GM12878 (cell line): ENCODE data around the gene MTAP. TPM values are rescaled to one million over a fixed set of nuclear protein-coding genes. Genes with fewer than 3 reads are reported as not detected.

Experiments
- ATAC-seq: fragments of 200-7000 bp; cut with Tn5 transposase; 3 replicates; pipeline ENCODE4 v1.9.1; 2020; ENCODE audit warnings: mild to moderate bottlenecking, moderate library complexity
- BruUV-seq: library from RNA; stranded (reverse); fragments of 400-500 nt; replicated peaks from 2 replicates; lab custom pipeline; 2021; lab: Mats Ljungman, UMichigan
- CTCF ChIA-PET: fragments of 300-600 bp; sonication (Branson Sonifier 250); formaldehyde crosslinking; extraction: SDS; loops from one replicate; lab custom pipeline; 2021; ENCODE audit warnings: inconsistent platforms; lab: Yijun Ruan, JAX
- POLR2A ChIA-PET: fragments of 350-600 bp; formaldehyde crosslinking; extraction: SDS; loops from one replicate; lab custom pipeline; 2021; ENCODE audit warnings: inconsistent platforms; lab: Charles Lee
- RAD21 ChIA-PET: fragments of 300-600 bp; sonication (Branson Sonifier 250); formaldehyde crosslinking; loops from one replicate; lab custom pipeline; 2023; ENCODE audit warnings: antibody characterized with exemption; ENCODE audit not compliant: unreplicated experiment; lab: Charles Lee
- SMC1A ChIA-PET: fragments of 300-600 bp; sonication (Branson Sonifier 250); formaldehyde crosslinking; loops from one replicate; lab custom pipeline; 2023; ENCODE audit not compliant: unreplicated experiment, uncharacterized antibody; lab: Charles Lee
- DNase-seq: peaks from one replicate; pipeline ENCODE4 v3.0.0-alpha.2; 2011; ENCODE audit warnings: low read depth, low spot score
- FAIRE-seq: peaks from 3 replicates; lab custom pipeline; 2011; peaks lifted over from hg19 to GRCh38; lab: Jason Lieb, UNC
- H2AFZ ChIP-seq: 2 replicates; pipeline ENCODE4 v1.6.0; 2011; ENCODE audit warnings: low read depth, low read length, control low read depth; ENCODE audit not compliant: control insufficient read depth
- H3K27ac ChIP-seq: 2 replicates; pipeline ENCODE4 v1.5.1; 2011; ENCODE audit warnings: control low read depth; ENCODE audit not compliant: control insufficient read depth, insufficient read depth
- H3K27me3 ChIP-seq, 2 experiments: replicated peaks in 1 of 2; 2 replicates each; pipeline versions ENCODE4 v1.6.0 to v1.6.1; 2011; ENCODE audit warnings: low read length in 1 of 2; ENCODE audit not compliant: control insufficient read depth in 2 of 2, insufficient read depth in 2 of 2
- H3K36me3 ChIP-seq, 2 experiments: 2 replicates each; pipeline ENCODE4 v1.5.1; 2011; ENCODE audit warnings: low read length in 1 of 2; ENCODE audit not compliant: control insufficient read depth in 2 of 2, insufficient read depth in 2 of 2
- H3K4me1 ChIP-seq: 2 replicates; pipeline ENCODE4 v1.6.1; 2011; ENCODE audit warnings: mild to moderate bottlenecking, low read length, moderate library complexity, mixed read lengths; ENCODE audit not compliant: control insufficient read depth, insufficient read depth
- H3K4me2 ChIP-seq: 2 replicates; pipeline ENCODE4 v1.6.0; 2011; ENCODE audit warnings: control low read depth; ENCODE audit not compliant: control insufficient read depth, insufficient read depth
- H3K4me3 ChIP-seq: fragments of 200-600 bp; sonication (generic); 2 replicates; pipeline ENCODE4 v1.5.1; 2016
- H3K79me2 ChIP-seq: 2 replicates; pipeline ENCODE4 v1.6.0; 2011; ENCODE audit warnings: low read length; ENCODE audit not compliant: control insufficient read depth, insufficient read depth
- H3K9ac ChIP-seq: 2 replicates; pipeline ENCODE4 v1.8.0; 2011; ENCODE audit warnings: low read length, control low read depth, mixed read lengths; ENCODE audit not compliant: control insufficient read depth, insufficient read depth
- H3K9me3 ChIP-seq: replicated peaks from 3 replicates; pipeline ENCODE4 v1.5.1; 2011; ENCODE audit warnings: mild to moderate bottlenecking, low read length; ENCODE audit not compliant: control insufficient read depth, insufficient read depth
- H4K20me1 ChIP-seq: 2 replicates; pipeline ENCODE4 v1.6.0; 2011; ENCODE audit not compliant: control insufficient read depth, insufficient read depth
- ASH2L ChIP-seq: fragments of 300-600, 200-600 bp; sonication (generic); IDR thresholded peaks from 2 replicates; pipeline ENCODE4 v1.6.1; 2017; ENCODE audit warnings: low read depth, mild to moderate bottlenecking, borderline replicate concordance
- BACH1 ChIP-seq: fragments of 450-650 bp; IDR thresholded peaks from 2 replicates; pipeline ENCODE4 v1.6.1; 2017; ENCODE audit warnings: mild to moderate bottlenecking, borderline replicate concordance
- BMI1 ChIP-seq: fragments of 450-650 bp; IDR thresholded peaks from 2 replicates; pipeline ENCODE4 v1.6.1; 2016; ENCODE audit warnings: mild to moderate bottlenecking, moderate library complexity, borderline replicate concordance
- CREM ChIP-seq: IDR thresholded peaks from 2 replicates; pipeline ENCODE4 v1.6.1; 2014; ENCODE audit warnings: antibody characterized with exemption, low read depth
- CTCF ChIP-seq, 3 experiments: IDR thresholded peaks in 2 of 3; conservative IDR thresholded peaks in 1 of 3; 2 replicates each; pipeline ENCODE4 v1.5.1; 2011; ENCODE audit warnings: low read depth in 3 of 3, low read length in 3 of 3, mild to moderate bottlenecking in 3 of 3, control low read depth in 2 of 3, moderate library complexity in 2 of 3, inconsistent platforms in 1 of 3, mixed read lengths in 1 of 3; ENCODE audit not compliant: control insufficient read depth in 2 of 3, insufficient read depth in 1 of 3; ENCODE audit errors: extremely low read depth in 1 of 3
- HDAC6 ChIP-seq: fragments of 200-600 bp; sonication (generic); IDR thresholded peaks from one replicate; pipeline ENCODE4 v1.8.0; 2017; ENCODE audit warnings: antibody characterized with exemption; ENCODE audit not compliant: unreplicated experiment
- MYB ChIP-seq: fragments of 150-350 bp; IDR thresholded peaks from 2 replicates; pipeline ENCODE4 v1.6.1; 2014; ENCODE audit warnings: mild to moderate bottlenecking, low read depth, low read length, borderline replicate concordance
- NR2F1 ChIP-seq: fragments of 450-650 bp; conservative IDR thresholded peaks from 2 replicates; pipeline ENCODE4 v1.6.1; 2017; ENCODE audit warnings: mild to moderate bottlenecking
- POLR2AphosphoS5 ChIP-seq: IDR thresholded peaks from 2 replicates; pipeline ENCODE4 v1.6.1; 2011; ENCODE audit warnings: mild to moderate bottlenecking, low read length, inconsistent platforms
- RELB ChIP-seq: fragments of 450-650 bp; IDR thresholded peaks from 2 replicates; pipeline ENCODE4 v1.6.1; 2017; ENCODE audit warnings: low read depth, mild to moderate bottlenecking, moderate library complexity
- SIN3A ChIP-seq: IDR thresholded peaks from 2 replicates; pipeline ENCODE4 v1.6.1; 2012; ENCODE audit warnings: low read depth, low read length, improper control_type of control experiment
- SREBF2 ChIP-seq: IDR thresholded peaks from 2 replicates; pipeline ENCODE4 v1.6.1; 2012; ENCODE audit warnings: mild to moderate bottlenecking, low read length
- TCF3 ChIP-seq: IDR thresholded peaks from 2 replicates; pipeline ENCODE4 v1.6.1; 2012; ENCODE audit warnings: low read depth, mild to moderate bottlenecking, low read length, borderline replicate concordance; ENCODE audit not compliant: insufficient read depth
- WGBS: methylation state at CpG from one replicate; pipeline ENCODE4 v1.1.6; 2016; ENCODE audit warnings: low lambda C conversion rate; ENCODE audit not compliant: insufficient replicate concordance, insufficient coverage; ENCODE audit errors: missing lambda C conversion rate; 5-methylcytosine and 5-hydroxymethylcytosine counted together
- in situ Hi-C: fragments of 300-500 bp; cut with MboI; formaldehyde crosslinking; loops from 9 replicates; pipeline ENCODE4 v1.14.3; 2018; ENCODE audit warnings: mixed read lengths
- intact Hi-C: fragments of 100-400 bp; cut with micrococcal nuclease; formaldehyde crosslinking; loops from one replicate; pipeline ENCODE4 v1.14.2; 2022; ENCODE audit not compliant: unreplicated experiment
- polyA plus RNA-seq, 11 experiments: library from polyadenylated mRNA; depleted of rRNA in 4 of 11; unstranded in 6 of 11; stranded (reverse) in 5 of 11; fragments of >200 nt; fragmentation: Nextera tagmentation in 4 of 11; fragmentation: Illumina TruSeq in 1 of 11; extraction: Ambion mirVana in 4 of 11; extraction: Trizol in 1 of 11; gene quantifications; 1 replicate in 1 of 11; 2 replicates in 10 of 11; pipeline versions ENCODE4 v1.2.1 to v1.2.3, GENCODE V29; 2011 to 2016; ENCODE audit warnings: inconsistent platforms in 2 of 11, missing spikeins in 2 of 11, low read depth in 1 of 11
- total RNA-seq, 4 experiments: library from RNA; depleted of rRNA in 3 of 4; stranded (reverse); fragments of >200 nt in 3 of 4; fragmentation: Illumina TruSeq in 1 of 4; extraction: Trizol in 1 of 4; gene quantifications; 2 replicates each; pipeline versions ENCODE4 v1.2.1 to v1.2.3, GENCODE V29; 2013 to 2021

Gene MTAP
- total and polyA plus RNA-seq, 10 of the 15 experiments (the other 5 are each of a cell fraction or from before 2014, with no cell fraction given), result 16.4 to 29.9 (median 22.6) TPM

DNA sequence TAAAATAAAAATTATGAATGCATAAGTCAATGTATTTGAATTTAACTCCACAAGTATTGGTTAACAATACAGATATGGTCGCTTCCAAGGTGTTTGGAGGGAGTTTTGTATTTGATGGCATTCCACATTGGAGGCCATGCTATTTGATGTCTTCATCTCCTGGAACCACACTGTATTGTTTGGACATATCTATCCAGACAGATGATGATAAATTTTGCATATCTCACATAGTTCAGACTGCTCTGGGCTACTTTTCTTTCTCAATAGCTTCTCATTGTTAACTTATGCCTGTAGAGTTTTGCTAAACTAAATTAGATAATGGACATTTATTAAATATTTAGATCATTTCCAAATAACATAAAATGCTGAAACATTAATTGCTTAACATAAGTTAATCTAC is 133.7 kb downstream of the MTAP start:
- Histone ChIP-seq H3K9ac (no peak overlapping the region), H4K20me1 (no peaks in the 10 kb centered on the region), H3K27ac (no peak overlapping the region), H3K4me2 (no peak overlapping the region), H3K9me3 (no peaks in the 10 kb centered on the region), H3K27me3 (no peaks in the 10 kb centered on the region), H3K4me3 (no peak overlapping the region), H3K36me3 (no peaks in the 10 kb centered on the region), H2AFZ (no peak overlapping the region), H3K4me1 (no peaks in the 10 kb centered on the region), H3K79me2 (no peaks in the 10 kb centered on the region)
- SMC1A ChIA-PET, result no interaction called here
- intact Hi-C loops (no loop called here), in situ Hi-C loops (no loop called here)
- 80% methylated on average over 1 of the region's 1 CpG for WGBS
- RAD21 ChIA-PET, result no interaction called here
- POLR2A ChIA-PET, result no interaction called here
- BruUV-seq, result no TSS peak
- TF ChIP-seq TCF3 (no peak), HDAC6 (no peak), SIN3A (no peak), CTCF (IDR thresholded peaks at IDR 0.05 in 2 of 3, conservative IDR thresholded peaks at IDR 0.05 in 1 of 3; ENCODE audit: control insufficient read depth in 2 of 3, extremely low read depth in 1 of 3, insufficient read depth in 1 of 3, low read depth in 3 of 3, low read length in 3 of 3) (no peak), SREBF2 (no peak), BACH1 (no peak), POLR2AphosphoS5 (no peak), MYB (no peak), CREM (no peak), ASH2L (no peak), BMI1 (no peak), NR2F1 (no peak), RELB (no peak)
- CTCF ChIA-PET, result interaction anchor here (1.2 kb wide), 1 partner anchor 35 kb away, joined by 6 read pairs; no protein-coding TSS in a partner anchor
- FAIRE-seq (no peak), ATAC-seq (no peak), DNase-seq (no peak)
